PFSK-1 (cell line): Measurements from ENCODE around the gene SNRNP48.

Experiments used
- FOXP2 ChIP-seq: optimal IDR thresholded peaks from 2 replicates; pipeline ENCODE3; 2011; ENCODE audit warnings: borderline replicate concordance, control low read depth, inconsistent platforms; ENCODE audit not compliant: insufficient read depth; ENCODE audit errors: extremely low read length, extremely low read depth
- POLR2AphosphoS5 ChIP-seq: IDR thresholded peaks from 2 replicates; pipeline ENCODE4 v1.6.1; 2012; ENCODE audit warnings: low read depth, mild to moderate bottlenecking, control low read depth, low read length, moderate library complexity
- REST ChIP-seq, 2 experiments: IDR thresholded peaks; 2 replicates each; pipeline versions ENCODE4 v1.6.1 to v1.8.0; 2011 to 2012; ENCODE audit warnings: low read depth in 2 of 2, low read length in 2 of 2, control low read depth in 1 of 2, inconsistent platforms in 1 of 2, mild to moderate bottlenecking in 1 of 2, moderate library complexity in 1 of 2; ENCODE audit not compliant: insufficient read depth in 1 of 2
- SIN3A ChIP-seq: IDR thresholded peaks from 2 replicates; pipeline ENCODE4 v1.6.1; 2012; ENCODE audit warnings: mild to moderate bottlenecking, low read length, moderate library complexity, borderline replicate concordance; ENCODE audit not compliant: insufficient read depth
- TAF1 ChIP-seq: IDR thresholded peaks from 2 replicates; pipeline ENCODE4 v1.6.1; 2012; ENCODE audit warnings: low read length, control low read depth, borderline replicate concordance; ENCODE audit not compliant: insufficient read depth

The SNRNP48 gene

GRCh38 chr6:7590918-7591302 lies 912 bp downstream of the SNRNP48 start:
- TF ChIP-seq POLR2AphosphoS5, result no peak
- no peak for TF ChIP-seq REST (IDR thresholded peaks at IDR 0.05; ENCODE audit: insufficient read depth in 1 of 2, low read depth in 2 of 2, low read length in 2 of 2)
- no peak for TF ChIP-seq TAF1
- TF ChIP-seq SIN3A, result no peak
- no peak for TF ChIP-seq FOXP2

- TF ChIP-seq POLR2AphosphoS5 (no peak), SIN3A (no peak), TAF1 (no peak), FOXP2 (no peak), REST (IDR thresholded peaks at IDR 0.05; ENCODE audit: insufficient read depth in 1 of 2, low read depth in 2 of 2, low read length in 2 of 2) (no peak)
Observed at GRCh38 chr6:7591770-7592169, 1.8 kb downstream of the SNRNP48 start.

GRCh38 chr6:7593229-7593628 lies 3.2 kb downstream of the SNRNP48 start:
- TF ChIP-seq TAF1 (no peak), REST (IDR thresholded peaks at IDR 0.05; ENCODE audit: insufficient read depth in 1 of 2, low read depth in 2 of 2, low read length in 2 of 2) (no peak), POLR2AphosphoS5 (no peak)

- TF ChIP-seq REST (IDR thresholded peaks at IDR 0.05; ENCODE audit: insufficient read depth in 1 of 2, low read depth in 2 of 2, low read length in 2 of 2) (no peak), POLR2AphosphoS5 (no peak), TAF1 (no peak), SIN3A (no peak), FOXP2 (no peak)
Observed at GRCh38 chr6:7594579-7595125, 4.7 kb downstream of the SNRNP48 start.

GRCh38 chr6:7604003-7604402 lies 14.0 kb downstream of the SNRNP48 start:
- TF ChIP-seq SIN3A, result no peak
- no peak for TF ChIP-seq POLR2AphosphoS5
- no peak for TF ChIP-seq REST (IDR thresholded peaks at IDR 0.05; ENCODE audit: insufficient read depth in 1 of 2, low read depth in 2 of 2, low read length in 2 of 2)
- TF ChIP-seq TAF1, result no peak
- TF ChIP-seq FOXP2, result no peak
